Measurements from ENCODE around the gene OPN4. TPM values are rescaled to one million over a fixed set of nuclear protein-coding genes. Genes with fewer than 3 reads are reported as not detected.
A peak's percentile ranks its signal among the peaks of the same experiment; 100 is the strongest.
"Not testable (repeated sequence)": the region's sequence is repeated elsewhere in the genome, so short reads cannot be mapped to it uniquely, and the experiment has no call there.

OPN4 gene
- total RNA-seq, 2 experiments from 2014 or later: not detected

GRCh38 chr10:86635402-86635801 is 18.9 kb upstream of the OPN4 start:
- H3K27me3 Mint-ChIP-seq (ENCODE audit: low read depth): peaks cover 38% of the 10 kb centered on the region
- no peak overlapping the region for H3K4me3 Mint-ChIP-seq
- peaks cover 2% of the 10 kb centered on the region for H3K4me1 Mint-ChIP-seq (ENCODE audit: low read depth)
- no peak overlapping the region for H3K27ac Mint-ChIP-seq
- CTCF ChIA-PET: no interaction called here
- no peaks in the 10 kb centered on the region for H3K9me3 Mint-ChIP-seq
- intact Hi-C loops (cut with micrococcal nuclease): no loop called here
- no peak for DNase-seq
- no peaks in the 10 kb centered on the region for H3K36me3 Mint-ChIP-seq (ENCODE audit: low read depth)

GRCh38 chr10:86636311-86636710 is 18.0 kb upstream of the OPN4 start:
- Mint-ChIP-seq H3K27ac (no peak overlapping the region), H3K9me3 (no peaks in the 10 kb centered on the region), H3K27me3 (ENCODE audit: low read depth) (peaks cover 33% of the 10 kb centered on the region), H3K36me3 (ENCODE audit: low read depth) (no peaks in the 10 kb centered on the region), H3K4me1 (ENCODE audit: low read depth) (peaks cover 2% of the 10 kb centered on the region), H3K4me3 (no peak overlapping the region)
- intact Hi-C loops (cut with micrococcal nuclease): no loop called here
- CTCF ChIA-PET: interaction anchor here (0.6 to 1.0 kb wide), 2 partner anchors 9 to 263 kb away, joined by 3 read pairs; no protein-coding TSS in a partner anchor
- DNase-seq: no peak

- Mint-ChIP-seq H3K4me1 (ENCODE audit: low read depth) (peaks cover 8% of the 10 kb centered on the region), H3K36me3 (ENCODE audit: low read depth) (no peaks in the 10 kb centered on the region), H3K4me3 (no peak overlapping the region), H3K9me3 (peaks cover 2% of the 10 kb centered on the region), H3K27me3 (ENCODE audit: low read depth) (peaks cover 10% of the 10 kb centered on the region), H3K27ac (no peak overlapping the region)
- intact Hi-C loops (cut with micrococcal nuclease): no loop called here
- no peak for DNase-seq
- CTCF ChIA-PET: interaction anchor here (1.0 kb wide), 1 partner anchor 16 kb away, joined by 3 read pairs; no protein-coding TSS in a partner anchor
Observed at GRCh38 chr10:86642021-86642420, 12.3 kb upstream of the OPN4 start.

- CTCF ChIA-PET: interaction anchor here (1.0 to 1.2 kb wide), 3 partner anchors 16 to 57 kb away, joined by 3 to 5 read pairs (median 3); no protein-coding TSS in a partner anchor
- Mint-ChIP-seq H3K4me3 (no peak overlapping the region), H3K27ac (no peak overlapping the region), H3K27me3 (ENCODE audit: low read depth) (peaks cover 10% of the 10 kb centered on the region), H3K4me1 (ENCODE audit: low read depth) (peaks cover 8% of the 10 kb centered on the region), H3K36me3 (ENCODE audit: low read depth) (no peaks in the 10 kb centered on the region), H3K9me3 (peaks cover 2% of the 10 kb centered on the region)
- intact Hi-C loops (cut with micrococcal nuclease): no loop called here
- DNase-seq: no peak
Observed at GRCh38 chr10:86642499-86642898, 11.8 kb upstream of the OPN4 start.

GRCh38 chr10:86644152-86644793 is 10.1 kb upstream of the OPN4 start:
- no peaks in the 10 kb centered on the region for H3K36me3 Mint-ChIP-seq (ENCODE audit: low read depth)
- DNase-seq: peak; percentile 32
- peaks cover 10% of the 10 kb centered on the region for H3K27me3 Mint-ChIP-seq (ENCODE audit: low read depth)
- intact Hi-C loops (cut with micrococcal nuclease): loop anchor here (1.0 kb wide), 1 partner anchor 245 kb away; no protein-coding TSS in a partner anchor
- no peak overlapping the region for H3K27ac Mint-ChIP-seq
- peaks cover 2% of the 10 kb centered on the region for H3K9me3 Mint-ChIP-seq
- peaks cover 8% of the 10 kb centered on the region for H3K4me1 Mint-ChIP-seq (ENCODE audit: low read depth)
- CTCF ChIA-PET: interaction anchor here (0.5 to 0.8 kb wide), 2 partner anchors 8 to 866 kb away, joined by 3 read pairs; no protein-coding TSS in a partner anchor
- no peak overlapping the region for H3K4me3 Mint-ChIP-seq

GRCh38 chr10:86644794-86645445 is 9.4 kb upstream of the OPN4 start:
- Mint-ChIP-seq H3K4me3 (no peak overlapping the region), H3K9me3 (peaks cover 2% of the 10 kb centered on the region), H3K4me1 (ENCODE audit: low read depth) (peaks cover 8% of the 10 kb centered on the region), H3K36me3 (ENCODE audit: low read depth) (no peaks in the 10 kb centered on the region), H3K27ac (no peak overlapping the region), H3K27me3 (ENCODE audit: low read depth) (peaks cover 10% of the 10 kb centered on the region)
- CTCF ChIA-PET: interaction anchor here (0.5 to 0.8 kb wide), 2 partner anchors 8 to 866 kb away, joined by 3 read pairs; no protein-coding TSS in a partner anchor
- no peak for DNase-seq
- intact Hi-C loops (cut with micrococcal nuclease): loop anchor here (1.0 kb wide), 1 partner anchor 246 kb away; no protein-coding TSS in a partner anchor

GRCh38 chr10:86645621-86646165 is 8.7 kb upstream of the OPN4 start:
- H3K27ac Mint-ChIP-seq; H3K36me3 Mint-ChIP-seq (ENCODE audit: low read depth); DNase-seq; intact Hi-C loops (cut with micrococcal nuclease); H3K27me3 Mint-ChIP-seq (ENCODE audit: low read depth); H3K4me1 Mint-ChIP-seq (ENCODE audit: low read depth); H3K9me3 Mint-ChIP-seq; H3K4me3 Mint-ChIP-seq: not testable (repeated sequence)
- CTCF ChIA-PET: interaction anchor here (0.7 kb wide), 1 partner anchor 33 kb away, joined by 3 read pairs; no protein-coding TSS in a partner anchor

- Mint-ChIP-seq H3K4me3 (no peak overlapping the region), H3K36me3 (ENCODE audit: low read depth) (no peaks in the 10 kb centered on the region), H3K27me3 (ENCODE audit: low read depth) (peaks cover 6% of the 10 kb centered on the region), H3K4me1 (ENCODE audit: low read depth) (peaks cover 8% of the 10 kb centered on the region), H3K27ac (no peak overlapping the region), H3K9me3 (peaks cover 2% of the 10 kb centered on the region)
- DNase-seq: no peak
- CTCF ChIA-PET: interaction anchor here (0.6 kb wide), 1 partner anchor 348 kb away, joined by 3 read pairs; no protein-coding TSS in a partner anchor
- intact Hi-C loops (cut with micrococcal nuclease): no loop called here
Observed at GRCh38 chr10:86646532-86646931, 7.8 kb upstream of the OPN4 start.

- H3K27ac Mint-ChIP-seq: no peak overlapping the region
- peaks cover 2% of the 10 kb centered on the region for H3K27me3 Mint-ChIP-seq (ENCODE audit: low read depth)
- no peak overlapping the region for H3K4me3 Mint-ChIP-seq
- H3K9me3 Mint-ChIP-seq: no peaks in the 10 kb centered on the region
- DNase-seq: no peak
- H3K36me3 Mint-ChIP-seq (ENCODE audit: low read depth): no peaks in the 10 kb centered on the region
- intact Hi-C loops (cut with micrococcal nuclease): no loop called here
- CTCF ChIA-PET: interaction anchor here (0.6 to 1.0 kb wide), 2 partner anchors 9 to 348 kb away, joined by 3 read pairs; no protein-coding TSS in a partner anchor
- peaks cover 8% of the 10 kb centered on the region for H3K4me1 Mint-ChIP-seq (ENCODE audit: low read depth)
Observed at GRCh38 chr10:86646933-86647332, 7.4 kb upstream of the OPN4 start.

GRCh38 chr10:86647773-86648703 is 6.3 kb upstream of the OPN4 start:
- Mint-ChIP-seq H3K27me3 (ENCODE audit: low read depth) (no peaks in the 10 kb centered on the region), H3K9me3 (no peaks in the 10 kb centered on the region), H3K4me1 (ENCODE audit: low read depth) (peaks cover 8% of the 10 kb centered on the region), H3K36me3 (ENCODE audit: low read depth) (no peaks in the 10 kb centered on the region), H3K27ac (no peak overlapping the region), H3K4me3 (no peak overlapping the region)
- no peak for DNase-seq
- intact Hi-C loops (cut with micrococcal nuclease): no loop called here
- CTCF ChIA-PET: interaction anchor here (1.0 kb wide), 1 partner anchor 10 kb away, joined by 3 read pairs; no protein-coding TSS in a partner anchor

GRCh38 chr10:86648704-86649427 is 5.5 kb upstream of the OPN4 start:
- CTCF ChIA-PET: no interaction called here

More at GRCh38 chr10:86648704-86649427, 5.5 kb upstream of the OPN4 start:
- H3K36me3 Mint-ChIP-seq (ENCODE audit: low read depth): no peaks in the 10 kb centered on the region
- DNase-seq: no peak
- no peak overlapping the region for H3K4me3 Mint-ChIP-seq
- no peak overlapping the region for H3K27ac Mint-ChIP-seq
- peaks cover 2% of the 10 kb centered on the region for H3K4me1 Mint-ChIP-seq (ENCODE audit: low read depth)
- no peaks in the 10 kb centered on the region for H3K9me3 Mint-ChIP-seq
- no peaks in the 10 kb centered on the region for H3K27me3 Mint-ChIP-seq (ENCODE audit: low read depth)
- intact Hi-C loops (cut with micrococcal nuclease): no loop called here

All from activated naive CD4-positive, alpha-beta T cell treated with anti-CD3 and anti-CD28 coated beads for 36 hours (primary cell).